Tibial nerve (tissue), 4 donors: Measurements from ENCODE around the gene ING2. TPM values are rescaled to one million over a fixed set of nuclear protein-coding genes. Genes with fewer than 3 reads are reported as not detected.

Experiments
- DNase-seq, 2 donors: peaks; one replicate each; pipeline ENCODE4 v3.0.0-alpha.2; 2019; ENCODE audit warnings: low spot score in 2 of 2
- H3K27ac ChIP-seq, 4 donors: fragments of 200-600 bp; sonication (generic) in 3 of 4; one replicate each; pipeline ENCODE4 v1.5.1; 2017 to 2019; ENCODE audit warnings: mild to moderate bottlenecking in 1 of 4
- H3K27me3 ChIP-seq, 2 donors: fragments of 200-600 bp; sonication (generic) in 1 of 2; one replicate each; pipeline versions ENCODE4 v1.5.1 to v1.6.0; 2017 to 2019
- H3K36me3 ChIP-seq, 3 donors: fragments of 200-600 bp; sonication (generic); one replicate each; pipeline ENCODE4 v1.5.1; 2018 to 2019
- H3K4me1 ChIP-seq, 4 donors: fragments of 200-600 bp; sonication (generic) in 3 of 4; one replicate each; pipeline ENCODE4 v1.5.1; 2017 to 2019
- H3K4me3 ChIP-seq, 4 donors: fragments of 200-600 bp; sonication (generic) in 3 of 4; one replicate each; pipeline ENCODE4 v1.5.1; 2017 to 2019; ENCODE audit warnings: mild to moderate bottlenecking in 1 of 4, moderate library complexity in 1 of 4
- H3K9me3 ChIP-seq, 4 donors: fragments of 200-600 bp; sonication (generic) in 3 of 4; one replicate each; pipeline ENCODE4 v1.5.1; 2017 to 2019
- EP300 ChIP-seq, 2 donors: sonication (generic); formaldehyde crosslinking; IDR thresholded peaks; one replicate each; pipeline ENCODE4 v1.6.1; 2017; ENCODE audit warnings: antibody characterized with exemption in 2 of 2, mild to moderate bottlenecking in 1 of 2
- POLR2A ChIP-seq, 2 donors: fragments of 450-650 bp; IDR thresholded peaks; one replicate each; pipeline ENCODE4 v1.6.1; 2017; ENCODE audit warnings: antibody characterized with exemption in 2 of 2, mild to moderate bottlenecking in 2 of 2, moderate library complexity in 2 of 2
- WGBS, 2 donors: methylation state at CpG; one replicate each; pipeline ENCODE4 v1.1.5; 2018; 5-methylcytosine and 5-hydroxymethylcytosine counted together
- total RNA-seq, 4 donors: library from RNA; depleted of rRNA; stranded (reverse); fragments of >200 nt; gene quantifications; one replicate each; pipeline ENCODE4 v1.1.0, GENCODE V29; 2016
- TF ChIP-seq, protein P1 (sequence below), 5 experiments: fragments of 200-600 bp in 3 of 5; fragments of 450-650 bp in 2 of 5; sonication (generic) in 3 of 5; IDR thresholded peaks; one replicate each; pipeline ENCODE4 v1.5.1; 2016 to 2019; ENCODE audit warnings: antibody characterized with exemption in 5 of 5, mild to moderate bottlenecking in 3 of 5, moderate library complexity in 2 of 5

ING2 gene
- total RNA-seq, 4 donors from 2014 or later, result 9.6 to 32.3 (median 16.3) TPM

DNA sequence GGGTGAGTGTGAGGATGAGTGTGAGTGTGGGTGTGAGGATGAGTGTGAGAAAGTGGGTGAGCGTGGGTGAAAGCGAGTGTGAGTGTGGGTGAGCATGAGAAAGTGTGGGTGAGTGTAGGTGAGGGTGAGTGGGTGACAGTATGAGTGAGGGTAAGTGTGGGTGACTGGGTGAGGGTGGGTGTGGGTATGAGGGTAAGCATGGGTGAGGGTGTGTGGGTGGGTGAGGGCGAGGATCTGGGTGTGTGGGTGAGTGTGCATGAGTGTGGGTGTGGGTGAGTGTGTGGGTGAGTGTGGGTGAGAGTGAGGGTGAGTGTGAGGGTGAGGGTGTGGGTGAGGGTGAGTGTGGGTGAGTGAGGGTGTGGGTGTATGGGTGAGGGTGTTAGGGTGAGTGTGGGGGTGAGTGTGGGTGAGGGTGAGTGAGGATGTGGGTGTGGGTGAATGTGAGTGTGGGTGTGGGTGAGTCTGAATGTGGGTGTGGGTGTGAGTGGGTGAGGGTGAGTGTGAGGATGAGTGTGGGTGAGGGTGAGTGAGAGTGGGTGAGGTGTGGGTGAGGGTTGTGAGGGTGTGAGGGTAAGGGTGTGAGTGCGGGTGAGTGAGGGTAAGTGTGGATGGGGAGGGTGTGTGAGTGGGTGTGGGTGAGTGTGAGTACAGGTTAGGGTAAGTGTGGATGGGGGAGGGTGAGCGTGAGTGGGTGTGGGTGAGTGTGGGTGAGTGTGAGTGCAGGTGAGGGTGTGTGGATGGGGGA is 48.9 kb downstream of the ING2 start:
- Histone ChIP-seq H3K27ac (no peak overlapping the region), H3K4me3 (no peak overlapping the region), H3K9me3 (no peaks in the 10 kb centered on the region), H3K36me3 (no peaks in the 10 kb centered on the region), H3K27me3 (no peaks in the 10 kb centered on the region), H3K4me1 (peaks cover 0 to 10% (median 0%) of the 10 kb centered on the region in 4 donors)
- TF ChIP-seq POLR2A (IDR thresholded peaks at IDR 0.05) (no peak), EP300 (IDR thresholded peaks at IDR 0.05) (no peak)
- WGBS, 2 donors, result 76 to 87% methylated on average over 5 of the region's 5 CpGs
- no peak for DNase-seq

DNA sequence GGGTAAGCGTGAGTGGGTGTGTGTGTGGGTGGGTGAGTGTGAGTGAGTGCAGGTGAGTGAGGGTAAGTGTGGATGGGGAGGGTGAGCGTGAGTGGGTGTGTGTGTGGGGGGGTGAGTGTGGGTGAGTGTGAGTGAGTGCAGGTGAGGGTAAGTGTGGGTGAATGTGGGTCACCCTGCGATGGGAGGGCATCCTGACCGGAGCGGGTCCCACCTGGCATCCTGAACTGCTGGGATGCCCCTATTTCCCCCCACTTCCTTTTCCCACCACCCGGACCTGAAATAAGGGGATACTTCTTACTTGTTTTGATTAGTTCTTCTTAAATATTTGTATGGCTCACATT is 49.5 kb downstream of the ING2 start:
- peaks cover 0 to 10% (median 0%) of the 10 kb centered on the region in 4 donors for H3K4me1 ChIP-seq
- H3K36me3 ChIP-seq, result no peaks in the 10 kb centered on the region
- H3K4me3 ChIP-seq, result no peak overlapping the region
- H3K9me3 ChIP-seq, result no peaks in the 10 kb centered on the region
- 68 to 73% methylated on average over 6 of the region's 6 CpGs for WGBS, 2 donors
- no peak overlapping the region for H3K27ac ChIP-seq
- DNase-seq, result no peak
- TF ChIP-seq, protein P1, sequence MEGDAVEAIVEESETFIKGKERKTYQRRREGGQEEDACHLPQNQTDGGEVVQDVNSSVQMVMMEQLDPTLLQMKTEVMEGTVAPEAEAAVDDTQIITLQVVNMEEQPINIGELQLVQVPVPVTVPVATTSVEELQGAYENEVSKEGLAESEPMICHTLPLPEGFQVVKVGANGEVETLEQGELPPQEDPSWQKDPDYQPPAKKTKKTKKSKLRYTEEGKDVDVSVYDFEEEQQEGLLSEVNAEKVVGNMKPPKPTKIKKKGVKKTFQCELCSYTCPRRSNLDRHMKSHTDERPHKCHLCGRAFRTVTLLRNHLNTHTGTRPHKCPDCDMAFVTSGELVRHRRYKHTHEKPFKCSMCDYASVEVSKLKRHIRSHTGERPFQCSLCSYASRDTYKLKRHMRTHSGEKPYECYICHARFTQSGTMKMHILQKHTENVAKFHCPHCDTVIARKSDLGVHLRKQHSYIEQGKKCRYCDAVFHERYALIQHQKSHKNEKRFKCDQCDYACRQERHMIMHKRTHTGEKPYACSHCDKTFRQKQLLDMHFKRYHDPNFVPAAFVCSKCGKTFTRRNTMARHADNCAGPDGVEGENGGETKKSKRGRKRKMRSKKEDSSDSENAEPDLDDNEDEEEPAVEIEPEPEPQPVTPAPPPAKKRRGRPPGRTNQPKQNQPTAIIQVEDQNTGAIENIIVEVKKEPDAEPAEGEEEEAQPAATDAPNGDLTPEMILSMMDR (IDR thresholded peaks at IDR 0.05), result no peak
- TF ChIP-seq POLR2A (IDR thresholded peaks at IDR 0.05) (no peak), EP300 (IDR thresholded peaks at IDR 0.05) (no peak)
- H3K27me3 ChIP-seq, result no peaks in the 10 kb centered on the region

DNA sequence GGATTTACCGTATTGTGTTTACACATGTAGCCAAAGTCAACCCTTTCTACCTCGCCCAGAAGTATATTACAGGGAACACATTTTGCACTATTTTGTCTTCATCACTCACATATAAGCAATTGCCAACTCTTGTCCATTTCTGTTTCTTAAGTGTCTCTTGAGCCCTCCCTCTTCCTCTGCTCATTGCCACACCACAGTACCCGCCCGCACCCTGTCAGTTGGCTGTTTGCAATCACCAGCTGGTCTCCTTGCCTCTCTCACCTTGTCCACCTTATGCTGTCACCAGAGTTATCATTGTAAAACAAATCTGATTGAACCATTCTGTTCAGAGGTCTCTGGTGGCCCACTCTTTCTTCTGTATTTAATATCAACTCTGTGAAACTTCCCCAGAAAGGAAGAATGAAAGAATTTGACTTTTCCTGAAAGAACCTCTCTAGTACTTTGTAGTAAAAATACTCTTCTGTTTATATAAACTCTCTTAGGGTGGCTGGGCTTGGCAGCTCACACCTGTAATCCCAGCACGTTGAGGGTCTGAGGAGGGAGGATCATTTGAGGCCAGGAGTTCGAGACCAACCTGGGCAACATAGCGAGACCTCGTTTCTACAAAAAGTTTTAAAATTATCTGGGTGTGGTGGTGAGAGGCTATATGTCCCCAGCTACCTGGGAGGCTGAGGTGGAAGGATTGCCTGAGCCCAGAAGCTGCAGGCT is 50.2 kb downstream of the ING2 start:
- WGBS, 2 donors, result 65 to 66% methylated on average over 8 of the region's 8 CpGs
- TF ChIP-seq, protein P1 (IDR thresholded peaks at IDR 0.05), result no peak
- TF ChIP-seq POLR2A (IDR thresholded peaks at IDR 0.05) (no peak), EP300 (IDR thresholded peaks at IDR 0.05) (no peak)

DNA sequence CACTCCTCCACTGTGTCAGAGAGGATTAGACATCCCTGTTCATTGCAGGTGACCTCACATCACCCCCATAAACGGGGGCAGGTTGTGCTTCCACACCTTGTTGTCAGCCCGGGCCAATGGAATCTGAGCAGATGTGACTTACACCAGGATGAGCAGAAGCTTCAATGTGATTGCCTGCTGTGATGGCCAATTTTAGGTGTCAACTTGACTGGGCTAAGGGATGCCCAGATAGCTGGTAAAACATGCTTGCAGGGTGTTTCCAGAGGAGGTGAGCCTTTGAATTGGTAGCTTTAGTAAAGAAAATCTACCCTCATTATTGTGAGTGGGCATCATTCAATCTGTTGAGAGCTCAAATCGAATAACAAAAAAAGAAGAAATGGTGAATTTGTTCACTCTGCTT is 52.1 kb downstream of the ING2 start:
- Histone ChIP-seq H3K27ac (no peak overlapping the region), H3K36me3 (no peaks in the 10 kb centered on the region), H3K9me3 (no peaks in the 10 kb centered on the region), H3K27me3 (no peaks in the 10 kb centered on the region), H3K4me3 (no peak overlapping the region), H3K4me1 (peaks cover 0 to 5% (median 0%) of the 10 kb centered on the region in 4 donors)
- TF ChIP-seq EP300 (IDR thresholded peaks at IDR 0.05) (no peak), POLR2A (IDR thresholded peaks at IDR 0.05) (no peak)
- TF ChIP-seq, protein P1 (IDR thresholded peaks at IDR 0.05), result no peak
- 77 to 83% methylated on average over 3 of the region's 3 CpGs for WGBS, 2 donors
- DNase-seq, result no peak

More for the DNA sequence above, 50.2 kb downstream of the ING2 start:
- Histone ChIP-seq H3K27me3 (no peaks in the 10 kb centered on the region), H3K4me3 (no peak overlapping the region), H3K9me3 (no peaks in the 10 kb centered on the region), H3K4me1 (peaks cover 0 to 10% (median 0%) of the 10 kb centered on the region in 4 donors), H3K27ac (no peak overlapping the region), H3K36me3 (no peaks in the 10 kb centered on the region)
- DNase-seq, result no peak

DNA sequence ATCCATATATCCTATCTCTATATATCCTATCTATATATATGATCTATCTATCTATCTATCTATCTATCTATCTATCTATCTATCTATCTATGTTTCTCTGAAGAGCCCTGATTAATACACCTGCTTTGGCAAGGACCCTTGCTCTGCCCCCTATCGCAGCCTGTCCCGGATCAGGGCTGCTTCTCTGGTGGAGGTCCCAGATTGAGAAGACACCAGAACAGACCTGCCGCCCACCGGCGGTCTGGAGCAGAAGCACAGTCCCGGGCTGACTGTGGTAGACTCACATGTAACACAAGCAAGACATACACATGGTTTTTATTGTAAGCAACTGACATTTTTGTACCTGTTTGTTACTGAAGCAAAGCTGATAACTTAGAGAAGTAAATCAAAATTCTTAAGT is 52.8 kb downstream of the ING2 start:
- TF ChIP-seq, protein P1 (IDR thresholded peaks at IDR 0.05), result no peak
- TF ChIP-seq EP300 (IDR thresholded peaks at IDR 0.05) (no peak), POLR2A (IDR thresholded peaks at IDR 0.05) (no peak)
- Histone ChIP-seq H3K4me3 (no peak overlapping the region), H3K9me3 (no peaks in the 10 kb centered on the region), H3K27me3 (no peaks in the 10 kb centered on the region), H3K4me1 (no peaks in the 10 kb centered on the region), H3K36me3 (no peaks in the 10 kb centered on the region), H3K27ac (no peak overlapping the region)
- WGBS, 2 donors, result 95 to 97% methylated on average over 6 of the region's 6 CpGs
- no peak for DNase-seq
